Stimulated activated naive CD8-positive, alpha-beta T cell treated with anti-CD3 and anti-CD28 coated beads, Interleukin-15, Interleukin-2, amounts not matched to agents 100 U/mL and 50 U/mL, for 24 hours (primary cell): ENCODE measurements around the gene LMTK2.

Source experiments
- ATAC-seq: fragments of 150-1000 bp; cut with Tn5 transposase; one replicate; pipeline ENCODE4 v1.10.0; 2021
- DNase-seq: peaks from one replicate; pipeline ENCODE4 v3.0.0; 2021

LMTK2 gene

DNA sequence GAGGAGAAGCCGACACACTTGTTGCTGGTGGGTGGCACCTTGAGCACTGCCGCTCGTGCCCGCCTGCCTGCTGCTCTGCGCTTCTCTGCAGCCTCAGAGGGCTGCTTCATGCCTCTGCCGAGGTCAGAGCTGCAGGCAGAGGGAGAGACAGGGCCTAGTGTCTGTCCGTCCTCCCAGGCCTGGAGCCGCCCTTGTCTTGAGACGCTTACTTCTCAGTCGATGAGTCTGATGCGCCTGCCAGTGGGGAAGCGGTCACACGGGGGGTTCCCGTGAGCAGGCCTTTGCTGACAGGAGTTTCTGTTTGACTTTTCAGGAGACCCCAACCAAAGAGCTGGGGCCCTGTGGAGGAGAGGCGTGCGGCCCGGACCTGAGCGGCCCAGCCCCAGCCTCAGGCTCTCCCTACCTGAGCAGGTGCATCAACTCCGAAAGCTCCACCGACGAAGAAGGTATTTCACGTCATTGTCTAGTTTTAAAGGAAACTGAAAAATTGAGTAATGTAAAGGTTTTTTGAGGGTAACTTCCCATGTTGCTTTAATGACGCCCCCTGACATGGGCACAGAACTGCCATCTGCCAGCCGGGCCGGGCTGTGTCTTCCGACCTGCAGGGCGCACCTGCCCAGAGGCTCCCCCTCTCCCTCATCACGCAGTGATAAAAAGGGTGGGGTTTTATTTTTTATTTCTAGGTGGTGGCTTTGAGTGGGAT is 96.8 kb downstream of the LMTK2 start:
- peak; percentile 8 for ATAC-seq
- peak; percentile 45 for DNase-seq

DNA sequence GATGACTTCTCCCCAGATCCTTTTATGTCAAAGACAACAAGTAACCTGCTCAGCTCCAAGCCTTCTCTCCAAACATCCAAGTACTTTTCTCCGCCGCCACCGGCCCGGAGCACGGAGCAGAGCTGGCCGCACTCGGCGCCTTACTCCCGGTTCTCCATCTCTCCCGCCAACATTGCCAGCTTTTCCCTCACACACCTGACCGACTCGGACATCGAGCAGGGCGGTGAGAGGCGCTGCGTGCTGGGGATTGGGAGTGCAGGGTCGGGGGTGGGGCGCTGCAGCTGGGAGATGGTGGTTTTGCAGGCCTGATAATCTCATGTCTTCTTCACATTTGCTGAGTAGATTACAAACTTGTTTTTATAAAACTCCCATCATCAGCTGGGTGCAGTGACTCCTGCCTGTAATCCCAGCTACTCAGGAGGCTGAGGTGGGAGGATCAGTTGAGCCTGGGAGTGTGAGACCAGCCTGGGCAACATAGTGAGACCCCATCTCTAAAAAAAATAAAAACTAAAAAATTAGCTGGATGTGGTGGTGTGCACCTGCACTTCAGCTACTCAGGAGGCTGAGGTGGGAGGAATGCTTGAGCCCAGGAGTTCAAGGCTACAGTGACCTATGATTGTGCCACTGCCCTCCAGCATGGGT is 97.4 kb downstream of the LMTK2 start:
- no peak for ATAC-seq
- no peak for DNase-seq

GRCh38 chr7:98204670-98205069 is 98.0 kb downstream of the LMTK2 start:
- no peak for DNase-seq
- ATAC-seq, result no peak

DNA sequence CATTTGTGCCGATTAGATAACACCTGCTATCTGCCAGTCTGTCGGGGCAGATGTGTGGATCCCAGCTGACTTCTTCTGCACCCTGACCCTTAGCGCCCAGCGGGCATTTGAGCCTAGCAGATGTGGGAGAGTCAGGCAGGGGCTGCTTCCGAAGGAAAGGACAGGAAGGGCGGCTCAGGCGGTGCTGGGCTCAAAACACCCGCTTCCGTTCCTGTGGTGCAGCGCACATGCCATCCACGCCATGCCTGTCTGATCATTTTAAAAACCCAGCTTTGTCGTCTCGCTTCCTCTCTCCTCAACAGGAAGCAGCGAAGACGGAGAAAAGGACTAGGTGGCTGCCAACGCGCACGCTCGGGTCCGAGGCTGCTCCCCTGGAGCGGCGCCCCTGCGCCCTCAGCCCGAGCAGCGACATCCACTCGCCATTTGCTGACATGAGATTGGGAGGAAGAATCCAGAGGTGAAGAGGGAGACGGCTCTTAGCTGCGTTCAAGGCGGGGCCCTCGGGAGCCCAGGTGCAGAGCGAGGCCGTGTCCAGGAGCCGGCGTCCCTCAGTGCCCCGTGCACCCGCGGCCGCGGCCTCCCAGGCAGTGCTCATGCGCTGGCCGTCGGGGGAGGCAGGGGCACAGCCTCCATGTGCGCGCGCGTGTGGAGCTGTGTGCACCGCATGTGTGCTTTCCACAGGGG is 98.6 kb downstream of the LMTK2 start:
- ATAC-seq (no peak), DNase-seq (no peak)

- DNase-seq, result no peak
These were observed 100.0 kb downstream of the LMTK2 start for GRCh38 chr7:98206451-98207330.

DNA sequence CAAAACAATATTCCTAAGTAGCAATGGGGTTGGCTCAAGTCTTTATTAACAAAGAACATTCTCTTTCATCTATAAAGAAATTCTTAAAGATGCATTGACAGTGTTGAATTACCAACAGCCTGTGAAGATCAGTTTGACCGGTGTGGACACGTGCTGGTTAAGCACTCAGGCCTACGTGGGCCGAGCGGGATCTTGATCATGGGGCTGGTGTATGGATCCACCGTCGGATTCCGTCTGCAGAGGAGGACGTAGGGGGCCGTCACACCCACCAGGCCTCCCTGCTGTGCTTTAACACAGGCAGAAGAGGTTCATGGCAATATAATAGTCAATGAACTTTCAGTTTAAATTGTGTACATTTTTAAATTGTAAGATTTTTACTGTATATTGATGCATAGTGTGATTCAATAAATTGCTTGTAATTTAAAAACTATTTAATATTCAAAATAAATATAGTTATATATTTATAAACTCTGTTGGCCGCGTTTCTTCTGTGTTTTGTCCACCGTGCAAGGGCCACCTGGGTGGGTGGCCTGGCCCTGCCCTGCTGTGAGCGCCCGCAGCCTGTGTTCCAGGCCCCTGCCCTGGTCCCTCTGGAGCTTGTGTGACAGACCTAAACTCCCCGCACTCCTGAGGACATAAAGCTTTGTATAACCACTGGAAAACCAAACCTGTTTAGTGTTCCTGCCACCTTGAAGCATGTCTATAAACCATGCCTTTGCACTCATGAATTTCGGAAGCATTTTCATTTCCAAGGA is 102.7 kb downstream of the LMTK2 start:
- DNase-seq, result no peak
- ATAC-seq, result no peak

More at GRCh38 chr7:98206451-98207330, 100.0 kb downstream of the LMTK2 start:
- ATAC-seq, result no peak

DNA sequence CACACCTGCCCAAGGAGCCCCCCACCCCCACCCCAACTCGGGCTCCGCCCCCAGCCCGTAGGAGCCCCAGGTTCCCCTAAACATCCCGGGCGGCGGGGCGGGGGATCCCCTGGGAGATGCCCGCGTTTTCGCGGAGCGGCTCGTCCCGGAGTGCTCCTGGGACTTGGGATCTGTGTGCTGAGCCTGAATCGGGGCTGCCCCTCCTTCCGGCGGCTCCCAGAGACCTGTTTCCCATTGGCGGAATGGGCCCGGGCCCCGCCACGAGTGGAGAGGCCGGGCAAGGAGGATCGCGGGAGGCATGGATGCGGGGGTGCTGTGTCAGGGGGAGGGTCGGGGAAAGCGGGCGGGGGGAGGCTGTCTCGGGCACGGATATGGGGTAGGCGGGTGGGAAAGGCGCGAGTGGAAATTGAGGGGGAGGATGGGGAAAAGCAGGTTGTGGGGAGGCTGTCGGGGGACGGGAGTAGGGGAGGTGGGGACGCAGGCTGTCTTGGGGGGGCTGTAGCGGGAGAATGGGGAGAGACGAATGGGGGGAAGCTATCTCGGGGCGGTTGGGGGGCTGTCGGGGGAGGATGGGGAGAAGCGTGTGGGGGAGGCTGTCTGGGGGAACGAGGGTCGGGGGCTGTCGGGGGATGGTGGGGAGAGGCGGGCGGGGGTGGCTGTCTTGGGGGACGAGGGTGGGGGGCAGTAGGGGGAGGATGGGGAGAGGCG is 104.0 kb downstream of the LMTK2 start:
- ATAC-seq, result no peak
- no peak for DNase-seq

GRCh38 chr7:98211221-98211675 is 104.6 kb downstream of the LMTK2 start, which contains the start of gene BHLHA15:
Gene BHLHA15 (plus strand): TSS chr7:98211439. CDS start chr7:98212310, 871 bp downstream.
- DNase-seq, result peak; percentile 51

GRCh38 chr7:98211676-98212531 is 105.2 kb downstream of the LMTK2 start:
- no peak for ATAC-seq
- no peak for DNase-seq

More at GRCh38 chr7:98211221-98211675, 104.6 kb downstream of the LMTK2 start, which contains the start of gene BHLHA15:
- peak; percentile 30 for ATAC-seq

DNA sequence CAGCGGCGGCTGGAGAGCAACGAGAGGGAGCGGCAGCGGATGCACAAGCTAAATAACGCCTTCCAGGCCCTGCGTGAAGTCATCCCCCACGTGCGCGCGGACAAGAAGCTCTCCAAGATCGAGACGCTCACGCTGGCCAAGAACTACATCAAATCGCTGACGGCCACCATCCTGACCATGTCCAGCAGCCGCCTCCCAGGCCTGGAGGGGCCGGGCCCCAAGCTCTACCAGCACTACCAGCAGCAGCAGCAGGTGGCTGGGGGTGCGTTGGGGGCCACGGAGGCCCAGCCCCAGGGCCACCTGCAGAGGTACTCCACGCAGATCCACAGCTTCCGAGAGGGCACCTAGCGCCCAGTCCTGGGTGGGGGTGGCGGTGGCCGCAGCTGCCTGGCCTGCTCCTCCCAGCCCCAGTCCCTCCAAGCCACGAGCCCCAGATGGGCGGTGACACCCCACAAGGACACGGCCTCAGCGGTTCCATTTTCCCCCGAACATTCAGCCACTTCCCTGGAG is 105.9 kb downstream of the LMTK2 start:
- no peak for DNase-seq
- no peak for ATAC-seq

- no peak for ATAC-seq
- DNase-seq, result no peak
These were observed 106.7 kb downstream of the LMTK2 start for GRCh38 chr7:98213296-98213887.

DNA sequence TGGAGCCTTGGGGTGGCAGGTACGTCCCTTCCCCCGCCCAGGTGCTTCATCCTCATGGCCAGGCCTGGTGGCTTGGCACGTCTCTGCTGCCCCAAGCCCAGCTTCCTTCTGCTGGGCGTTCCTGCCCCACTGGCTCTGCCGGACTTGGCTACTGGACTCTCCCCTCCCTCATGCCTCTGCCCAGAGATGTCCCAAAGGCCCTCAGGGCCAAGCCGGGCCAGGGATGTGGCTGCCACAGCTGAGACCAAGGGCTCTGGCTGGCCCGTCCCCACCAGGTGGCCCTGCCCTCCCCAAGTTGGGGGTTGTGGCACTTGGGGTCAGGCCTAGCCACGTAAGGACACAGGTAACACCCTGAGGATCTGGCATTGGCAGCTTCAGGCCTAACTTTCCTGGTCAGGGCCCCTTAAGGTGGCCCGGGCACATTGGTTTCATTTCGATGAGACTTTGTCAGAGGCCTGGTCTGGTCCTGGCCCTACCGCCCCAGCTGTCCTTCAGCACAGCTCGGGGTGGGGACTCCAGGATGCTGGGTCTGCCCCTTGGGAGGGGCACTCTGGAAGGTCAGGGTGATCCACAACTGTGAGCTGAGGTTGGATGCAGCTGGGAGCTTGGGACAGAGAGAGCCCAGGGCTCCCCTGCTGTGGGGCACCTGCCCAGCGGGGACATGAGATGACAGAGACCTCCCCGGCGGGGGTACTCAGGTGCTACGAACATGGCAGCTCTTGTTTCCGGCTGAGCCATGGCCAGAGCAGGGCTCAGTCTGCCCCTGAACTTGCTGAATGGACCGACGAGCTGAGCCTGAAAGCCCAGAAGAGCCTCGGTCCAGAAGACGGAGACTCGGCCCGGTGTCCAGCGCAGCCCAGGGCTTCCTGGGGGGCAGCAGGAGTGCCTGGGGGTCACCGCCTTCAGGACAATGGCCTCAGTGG is 107.5 kb downstream of the LMTK2 start:
- ATAC-seq (no peak), DNase-seq (no peak)

GRCh38 chr7:98214811-98215321 is 108.2 kb downstream of the LMTK2 start:
- ATAC-seq (no peak), DNase-seq (no peak)

DNA sequence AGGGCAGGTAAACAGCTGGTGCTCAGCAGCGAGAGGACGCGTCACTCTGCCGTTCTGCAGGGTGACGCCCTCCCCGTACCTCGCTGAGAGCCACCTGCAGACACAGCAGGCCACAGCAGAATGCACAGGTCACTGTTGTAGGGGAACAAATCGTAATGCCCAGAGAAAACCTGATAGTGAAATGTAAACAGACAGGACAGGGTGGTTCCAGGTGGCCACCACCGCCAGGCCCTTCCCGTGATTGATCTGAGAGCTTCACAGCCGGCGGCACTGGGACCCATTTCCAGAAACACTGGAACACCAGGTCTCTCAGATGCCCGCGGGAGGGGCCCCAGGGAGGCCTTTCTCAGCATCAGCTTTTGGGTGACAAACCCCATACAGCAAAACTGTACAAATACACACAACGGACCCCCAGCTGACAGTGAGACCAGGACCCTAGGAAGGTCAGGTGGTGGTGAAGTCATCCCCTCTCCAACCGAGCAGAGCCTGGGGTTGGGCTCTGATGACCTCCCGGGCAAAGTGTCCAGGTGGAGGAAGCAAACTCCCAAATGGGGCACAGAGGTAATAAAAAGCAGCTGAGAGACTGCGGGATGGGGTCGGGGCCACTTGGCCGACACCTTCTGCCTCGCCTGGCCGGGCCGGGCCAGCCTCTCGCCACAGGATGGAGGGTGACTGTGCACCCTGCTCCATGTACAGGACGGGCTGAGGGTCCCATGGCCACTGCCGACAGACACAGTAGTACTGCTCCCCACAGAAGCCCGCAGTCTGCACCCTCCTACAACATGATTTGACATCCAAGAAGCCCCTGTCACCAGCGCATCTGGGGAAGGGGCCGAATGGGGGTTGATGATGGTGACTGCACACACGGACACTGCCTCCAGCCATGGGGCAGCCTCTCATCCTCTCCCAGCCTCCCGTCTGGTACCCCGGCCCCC is 109.2 kb downstream of the LMTK2 start:
- no peak for DNase-seq
- no peak for ATAC-seq

DNA sequence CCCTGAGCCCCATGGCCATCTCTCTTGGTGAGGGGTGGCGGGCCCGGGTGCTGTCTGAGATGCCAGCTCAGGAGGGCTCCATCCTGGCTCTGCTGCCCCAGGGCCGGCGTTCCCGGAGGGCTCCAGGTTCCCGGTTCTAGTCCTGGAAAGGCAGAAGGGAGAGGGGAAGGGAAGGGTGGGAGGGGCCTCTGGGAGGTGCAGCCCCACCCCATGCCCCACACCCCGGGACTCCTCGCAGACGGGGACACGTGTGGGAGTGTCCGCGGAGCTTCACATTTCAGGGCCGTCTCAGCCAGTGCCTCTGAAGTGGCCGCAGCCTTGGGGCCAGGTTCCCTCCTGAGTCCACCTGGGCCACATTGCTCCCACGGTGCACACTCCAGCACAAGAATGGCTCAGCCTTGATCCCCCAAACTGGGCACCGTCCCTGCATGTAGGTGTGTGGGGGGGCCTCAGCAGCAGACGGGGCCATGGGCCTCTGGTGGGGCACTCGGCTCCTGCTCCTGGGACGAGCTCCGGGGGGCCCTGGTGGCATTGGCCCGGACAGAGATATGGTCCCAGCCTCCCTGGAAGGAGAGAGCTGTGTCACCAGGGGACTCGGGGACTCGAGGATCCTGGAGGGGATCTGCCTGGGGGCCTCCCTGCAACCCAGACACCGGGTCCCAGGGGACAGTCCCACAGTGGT is 110.4 kb downstream of the LMTK2 start:
- no peak for DNase-seq
- ATAC-seq, result no peak
